Progenitor cell of endocrine pancreas (in vitro differentiated cells): ENCODE results near the gene NOP16. TPM values are rescaled to one million over a fixed set of nuclear protein-coding genes. Genes with fewer than 3 reads are reported as not detected.

Experiments used
- DNase-seq: peaks from one replicate; pipeline ENCODE4 v3.0.0; 2021; ENCODE audit warnings: low spot score; ENCODE audit not compliant: unreplicated experiment
- H3K27ac Mint-ChIP-seq: 2 replicates; pipeline ENCODE4 v1.8.0; 2021; ENCODE audit warnings: mild to moderate bottlenecking, moderate library complexity, mixed read lengths
- H3K27me3 Mint-ChIP-seq: 2 replicates; pipeline ENCODE4 v1.8.0; 2021; ENCODE audit warnings: mixed read lengths
- H3K36me3 Mint-ChIP-seq: 2 replicates; pipeline ENCODE4 v1.8.0; 2022; ENCODE audit warnings: mixed read lengths; ENCODE audit not compliant: insufficient read depth
- H3K4me1 Mint-ChIP-seq: 2 replicates; pipeline ENCODE4 v1.8.0; 2021; ENCODE audit warnings: low read depth, mixed read lengths
- H3K4me3 Mint-ChIP-seq: 2 replicates; pipeline ENCODE4 v1.8.0; 2021; ENCODE audit warnings: low read depth, mild to moderate bottlenecking, moderate library complexity, mixed read lengths
- H3K9me3 Mint-ChIP-seq: 2 replicates; pipeline ENCODE4 v1.8.0; 2021; ENCODE audit warnings: low read depth, mixed read lengths
- long read RNA-seq: library from polyadenylated mRNA; unstranded; transcript quantifications from one replicate; pipeline ENCODE4 v2.0.0, GENCODE V29; 2020
- total RNA-seq: library from RNA; stranded (reverse); gene quantifications from 2 replicates; pipeline ENCODE4 v1.2.1, GENCODE V29; 2021
- TF ChIP-seq, protein P1 (sequence below): fragments of 200-600 bp; sonication (generic); IDR thresholded peaks from one replicate; pipeline ENCODE4 v1.5.0; 2021; ENCODE audit warnings: antibody characterized with exemption, mild to moderate bottlenecking; ENCODE audit not compliant: unreplicated experiment

Gene NOP16, protein sequence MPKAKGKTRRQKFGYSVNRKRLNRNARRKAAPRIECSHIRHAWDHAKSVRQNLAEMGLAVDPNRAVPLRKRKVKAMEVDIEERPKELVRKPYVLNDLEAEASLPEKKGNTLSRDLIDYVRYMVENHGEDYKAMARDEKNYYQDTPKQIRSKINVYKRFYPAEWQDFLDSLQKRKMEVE
- total RNA-seq, result 21.9 and 26.4 TPM in 2 replicates
- long read RNA-seq, transcript NOP16-207 (5 exons, 1,258 nt), result major isoform, 6 of 20 reads
- long read RNA-seq, partial matches to known transcripts, result 5 of 20 reads
- long read RNA-seq, other reads (novel, unspliced or antisense), result 5 of 20 reads

DNA sequence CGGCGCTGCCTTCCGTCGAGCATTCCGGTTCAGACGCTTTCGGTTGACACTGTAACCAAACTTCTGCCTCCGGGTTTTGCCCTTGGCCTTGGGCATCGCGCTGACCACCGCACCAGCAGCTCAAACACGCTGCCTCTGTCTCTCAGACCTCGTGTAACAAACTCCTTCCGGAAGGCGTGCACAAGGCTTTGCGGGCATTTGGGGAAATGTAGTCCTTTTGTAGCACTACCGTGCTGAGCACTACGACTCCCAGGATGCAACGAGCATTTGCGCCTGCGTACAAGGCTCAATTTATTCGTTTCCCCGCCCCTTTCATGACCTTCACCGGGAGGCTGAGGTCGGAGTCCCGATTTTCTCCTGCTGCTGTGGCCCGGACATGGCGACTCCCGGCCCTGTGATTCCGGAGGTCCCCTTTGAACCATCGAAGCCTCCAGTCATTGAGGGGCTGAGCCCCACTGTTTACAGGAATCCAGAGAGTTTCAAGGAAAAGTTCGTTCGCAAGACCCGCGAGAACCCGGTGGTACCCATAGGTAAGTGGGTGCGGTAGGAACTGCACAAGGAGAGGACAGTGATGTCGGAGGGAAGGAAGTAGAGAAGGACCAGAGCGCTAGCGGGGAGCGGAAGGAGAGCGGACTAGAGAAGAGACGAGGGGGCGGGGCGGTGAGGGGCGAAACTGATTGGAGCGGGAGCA is at the start of gene NOP16, which contains the start of gene HIGD2A:
TSS of gene NOP16 (minus strand) at position 155 of the 691 bp plus-strand sequence. CDS start at position 96, 59 bp downstream.
TSS of gene HIGD2A (plus strand) at position 308 of the 691 bp plus-strand sequence. CDS start at position 377, 69 bp downstream.
- DNase-seq, result peak; percentile 90

GRCh38 chr5:176436656-176437055 is 48.3 kb upstream of the NOP16 start:
- H3K27me3 Mint-ChIP-seq, result peaks cover under 1% of the 10 kb centered on the region
- DNase-seq, result no peak
- no peak overlapping the region for H3K27ac Mint-ChIP-seq
- H3K9me3 Mint-ChIP-seq, result peaks cover 3% of the 10 kb centered on the region
- peaks cover 4% of the 10 kb centered on the region for H3K4me1 Mint-ChIP-seq
- no peak overlapping the region for H3K4me3 Mint-ChIP-seq
- peaks cover 1% of the 10 kb centered on the region for H3K36me3 Mint-ChIP-seq
- TF ChIP-seq, protein P1, sequence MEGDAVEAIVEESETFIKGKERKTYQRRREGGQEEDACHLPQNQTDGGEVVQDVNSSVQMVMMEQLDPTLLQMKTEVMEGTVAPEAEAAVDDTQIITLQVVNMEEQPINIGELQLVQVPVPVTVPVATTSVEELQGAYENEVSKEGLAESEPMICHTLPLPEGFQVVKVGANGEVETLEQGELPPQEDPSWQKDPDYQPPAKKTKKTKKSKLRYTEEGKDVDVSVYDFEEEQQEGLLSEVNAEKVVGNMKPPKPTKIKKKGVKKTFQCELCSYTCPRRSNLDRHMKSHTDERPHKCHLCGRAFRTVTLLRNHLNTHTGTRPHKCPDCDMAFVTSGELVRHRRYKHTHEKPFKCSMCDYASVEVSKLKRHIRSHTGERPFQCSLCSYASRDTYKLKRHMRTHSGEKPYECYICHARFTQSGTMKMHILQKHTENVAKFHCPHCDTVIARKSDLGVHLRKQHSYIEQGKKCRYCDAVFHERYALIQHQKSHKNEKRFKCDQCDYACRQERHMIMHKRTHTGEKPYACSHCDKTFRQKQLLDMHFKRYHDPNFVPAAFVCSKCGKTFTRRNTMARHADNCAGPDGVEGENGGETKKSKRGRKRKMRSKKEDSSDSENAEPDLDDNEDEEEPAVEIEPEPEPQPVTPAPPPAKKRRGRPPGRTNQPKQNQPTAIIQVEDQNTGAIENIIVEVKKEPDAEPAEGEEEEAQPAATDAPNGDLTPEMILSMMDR, result no peak

More for the DNA sequence above, at the start of gene NOP16, which contains the start of gene HIGD2A:
- TF ChIP-seq, protein P1, result no peak
- H3K27me3 Mint-ChIP-seq, result no peaks in the 10 kb centered on the region
- no peaks in the 10 kb centered on the region for H3K9me3 Mint-ChIP-seq
- peaks cover 4% of the 10 kb centered on the region for H3K36me3 Mint-ChIP-seq
- peak within 1 kb of the TSS; percentile 99 for H3K4me3 Mint-ChIP-seq
- H3K27ac Mint-ChIP-seq, result peak within 1 kb of the TSS; percentile 100
- peaks cover 16% of the 10 kb centered on the region for H3K4me1 Mint-ChIP-seq

DNA sequence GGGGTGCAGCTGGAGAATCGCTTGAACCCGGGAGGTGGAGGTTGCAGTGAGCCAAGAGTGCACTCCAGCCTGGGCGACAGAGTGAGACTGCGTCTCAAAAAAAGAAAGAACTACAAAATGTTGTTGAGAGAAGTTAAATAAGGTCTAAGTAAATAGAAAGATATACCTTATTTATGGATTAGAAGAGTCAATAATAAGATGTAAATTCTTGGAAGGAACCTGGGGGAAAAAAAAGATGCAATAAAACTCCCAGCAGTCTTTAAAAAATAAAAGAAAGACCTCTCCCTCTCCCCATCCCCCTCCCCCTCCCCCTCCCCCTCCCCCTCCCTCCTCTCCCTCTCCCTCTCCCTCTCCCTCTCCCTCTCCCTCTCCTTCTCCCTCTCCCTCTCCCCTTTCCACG is 44.3 kb upstream of the NOP16 start:
- H3K27ac Mint-ChIP-seq, result no peak overlapping the region
- DNase-seq, result no peak
- H3K4me1 Mint-ChIP-seq, result no peaks in the 10 kb centered on the region
- H3K36me3 Mint-ChIP-seq, result peaks cover 1% of the 10 kb centered on the region
- TF ChIP-seq, protein P1, result no peak
- no peak overlapping the region for H3K4me3 Mint-ChIP-seq
- peaks cover 3% of the 10 kb centered on the region for H3K9me3 Mint-ChIP-seq
- H3K27me3 Mint-ChIP-seq, result no peaks in the 10 kb centered on the region

- H3K27me3 Mint-ChIP-seq, result no peaks in the 10 kb centered on the region
- peaks cover 9% of the 10 kb centered on the region for H3K9me3 Mint-ChIP-seq
- no peak overlapping the region for H3K27ac Mint-ChIP-seq
- H3K4me1 Mint-ChIP-seq, result no peaks in the 10 kb centered on the region
- DNase-seq, result no peak
- TF ChIP-seq, protein P1, result no peak
- H3K36me3 Mint-ChIP-seq, result peaks cover 3% of the 10 kb centered on the region
- H3K4me3 Mint-ChIP-seq, result no peak overlapping the region
Measured at GRCh38 chr5:176429972-176430371, 41.6 kb upstream of the NOP16 start.

GRCh38 chr5:176427971-176428370 is 39.6 kb upstream of the NOP16 start:
- TF ChIP-seq, protein P1, result no peak
- no peak for DNase-seq
- Mint-ChIP-seq H3K9me3 (peaks cover 9% of the 10 kb centered on the region), H3K4me3 (no peak overlapping the region), H3K27me3 (no peaks in the 10 kb centered on the region), H3K4me1 (no peaks in the 10 kb centered on the region), H3K27ac (no peak overlapping the region), H3K36me3 (peaks cover 3% of the 10 kb centered on the region)
